ENCODE results near the gene SNU13. TPM values are rescaled to one million over a fixed set of nuclear protein-coding genes. Genes with fewer than 3 reads are reported as not detected.

Gene SNU13
- total and polyA plus RNA-seq, 8 donors: 102 to 136 (median 114) TPM

GRCh38 chr22:41725510-41726110 is 36.9 kb upstream of the SNU13 start:
- ATAC-seq: no peak
- no peaks in the 10 kb centered on the region for H3K4me1 ChIP-seq
- intact Hi-C loops (cut with DNase I): no loop called here

GRCh38 chr22:41722496-41722895 is 33.8 kb upstream of the SNU13 start:
- H3K36me3 ChIP-seq: no peaks in the 10 kb centered on the region
- no peak for TF ChIP-seq CTCF (IDR thresholded peaks at IDR 0.05)
- DNase-seq (no peak), ATAC-seq (no peak)
- H3K9me3 ChIP-seq: no peaks in the 10 kb centered on the region
- H3K4me1 ChIP-seq: no peaks in the 10 kb centered on the region
- H3K4me3 ChIP-seq: no peak overlapping the region
- H3K27me3 ChIP-seq: no peaks in the 10 kb centered on the region
- H3K27ac ChIP-seq: no peak overlapping the region
- intact Hi-C loops (cut with DNase I): no loop called here

More at GRCh38 chr22:41725510-41726110, 36.9 kb upstream of the SNU13 start:
- no peak overlapping the region for H3K4me3 ChIP-seq
- no peaks in the 10 kb centered on the region for H3K27me3 ChIP-seq
- H3K27ac ChIP-seq: no peak overlapping the region
- no peak for DNase-seq
- TF ChIP-seq CTCF (IDR thresholded peaks at IDR 0.05): no peak
- no peaks in the 10 kb centered on the region for H3K9me3 ChIP-seq
- no peaks in the 10 kb centered on the region for H3K36me3 ChIP-seq

- Histone ChIP-seq H3K4me3 (no peak overlapping the region), H3K27ac (no peak overlapping the region), H3K4me1 (no peaks in the 10 kb centered on the region), H3K36me3 (no peaks in the 10 kb centered on the region), H3K27me3 (no peaks in the 10 kb centered on the region), H3K9me3 (no peaks in the 10 kb centered on the region)
- intact Hi-C loops (cut with DNase I): no loop called here
- no peak for TF ChIP-seq CTCF (IDR thresholded peaks at IDR 0.05)
- ATAC-seq: no peak
- no peak for DNase-seq
These were observed 24.3 kb upstream of the SNU13 start for GRCh38 chr22:41713004-41713403.

GRCh38 chr22:41709341-41709740 is 20.7 kb upstream of the SNU13 start:
- intact Hi-C loops (cut with DNase I): no loop called here
- no peak for TF ChIP-seq CTCF (IDR thresholded peaks at IDR 0.05)
- Histone ChIP-seq H3K9me3 (no peaks in the 10 kb centered on the region), H3K27me3 (no peaks in the 10 kb centered on the region), H3K4me3 (no peak overlapping the region), H3K36me3 (no peaks in the 10 kb centered on the region), H3K4me1 (no peaks in the 10 kb centered on the region), H3K27ac (no peak overlapping the region)
- no peak for ATAC-seq
- DNase-seq: no peak

GRCh38 chr22:41702763-41703162 is 14.1 kb upstream of the SNU13 start:
- Histone ChIP-seq H3K27me3 (no peaks in the 10 kb centered on the region), H3K36me3 (no peaks in the 10 kb centered on the region), H3K27ac (no peak overlapping the region), H3K9me3 (no peaks in the 10 kb centered on the region), H3K4me1 (peaks cover 2 to 8% of the 10 kb centered on the region in 2 donors), H3K4me3 (no peak overlapping the region)
- no peak for DNase-seq
- no peak for TF ChIP-seq CTCF (IDR thresholded peaks at IDR 0.05)
- intact Hi-C loops (cut with DNase I): no loop called here
- no peak for ATAC-seq
